HuH-7 (cell line): ENCODE results near the gene RAB33B.

Source experiments
- DNase-seq: peaks from one replicate; pipeline ENCODE4 v3.0.0; 2011; ENCODE audit warnings: low spot score

The RAB33B gene

GRCh38 chr4:139508581-139509237, 54.8 kb downstream of the RAB33B start:
- no peak for DNase-seq

- DNase-seq, result peak; percentile 32
Measured at GRCh38 chr4:139509727-139510410, 55.9 kb downstream of the RAB33B start.

- DNase-seq, result no peak
Measured at GRCh38 chr4:139511320-139511719, 57.4 kb downstream of the RAB33B start.

GRCh38 chr4:139514382-139515059, 60.6 kb downstream of the RAB33B start:
- DNase-seq, result no peak

GRCh38 chr4:139515531-139515958, 61.6 kb downstream of the RAB33B start:
- no peak for DNase-seq

GRCh38 chr4:139521754-139522401, 68.0 kb downstream of the RAB33B start:
- no peak for DNase-seq

GRCh38 chr4:139522457-139522856, 68.5 kb downstream of the RAB33B start:
- no peak for DNase-seq

- DNase-seq, result no peak
Measured at GRCh38 chr4:139523076-139523475, 69.2 kb downstream of the RAB33B start.

GRCh38 chr4:139524062-139524631, 70.2 kb downstream of the RAB33B start:
- no peak for DNase-seq

GRCh38 chr4:139525414-139525813, 71.5 kb downstream of the RAB33B start:
- no peak for DNase-seq
